ENCODE measurements around the gene PTPN4.
"Not testable (repeated sequence)": the region's sequence is repeated elsewhere in the genome, so short reads cannot be mapped to it uniquely, and the experiment has no call there.

The PTPN4 gene

GRCh38 chr2:119958670-119959268 lies 199.0 kb downstream of the PTPN4 start:
- no peak for DNase-seq

- DNase-seq: no peak
These were observed 201.1 kb downstream of the PTPN4 start for GRCh38 chr2:119960821-119961220.

GRCh38 chr2:119981896-119982295 lies 222.2 kb downstream of the PTPN4 start:
- no peak for DNase-seq

- DNase-seq: no peak
These were observed 222.8 kb downstream of the PTPN4 start for GRCh38 chr2:119982506-119982905.

DNA sequence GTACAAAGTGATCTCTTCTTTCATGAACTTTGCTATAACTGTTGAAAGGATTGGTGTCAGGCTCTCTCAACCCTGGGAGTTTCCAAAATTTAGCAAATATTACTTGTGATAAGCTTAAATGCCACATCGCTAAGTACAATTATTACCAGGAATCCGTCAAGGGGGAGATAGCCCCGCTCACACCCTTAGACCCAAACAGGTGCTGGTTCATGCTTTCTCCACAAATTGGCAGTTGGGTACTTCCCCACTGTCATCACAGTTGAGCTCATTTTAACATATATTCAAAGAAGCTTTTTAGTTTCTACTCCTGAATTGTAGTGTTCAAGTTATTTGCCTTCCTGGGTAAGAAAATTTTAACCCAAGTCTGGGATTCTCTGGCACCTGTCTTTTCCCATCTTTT lies 223.4 kb downstream of the PTPN4 start:
- no peak for DNase-seq

GRCh38 chr2:119996148-119996547 lies 236.4 kb downstream of the PTPN4 start:
- no peak for DNase-seq

DNA sequence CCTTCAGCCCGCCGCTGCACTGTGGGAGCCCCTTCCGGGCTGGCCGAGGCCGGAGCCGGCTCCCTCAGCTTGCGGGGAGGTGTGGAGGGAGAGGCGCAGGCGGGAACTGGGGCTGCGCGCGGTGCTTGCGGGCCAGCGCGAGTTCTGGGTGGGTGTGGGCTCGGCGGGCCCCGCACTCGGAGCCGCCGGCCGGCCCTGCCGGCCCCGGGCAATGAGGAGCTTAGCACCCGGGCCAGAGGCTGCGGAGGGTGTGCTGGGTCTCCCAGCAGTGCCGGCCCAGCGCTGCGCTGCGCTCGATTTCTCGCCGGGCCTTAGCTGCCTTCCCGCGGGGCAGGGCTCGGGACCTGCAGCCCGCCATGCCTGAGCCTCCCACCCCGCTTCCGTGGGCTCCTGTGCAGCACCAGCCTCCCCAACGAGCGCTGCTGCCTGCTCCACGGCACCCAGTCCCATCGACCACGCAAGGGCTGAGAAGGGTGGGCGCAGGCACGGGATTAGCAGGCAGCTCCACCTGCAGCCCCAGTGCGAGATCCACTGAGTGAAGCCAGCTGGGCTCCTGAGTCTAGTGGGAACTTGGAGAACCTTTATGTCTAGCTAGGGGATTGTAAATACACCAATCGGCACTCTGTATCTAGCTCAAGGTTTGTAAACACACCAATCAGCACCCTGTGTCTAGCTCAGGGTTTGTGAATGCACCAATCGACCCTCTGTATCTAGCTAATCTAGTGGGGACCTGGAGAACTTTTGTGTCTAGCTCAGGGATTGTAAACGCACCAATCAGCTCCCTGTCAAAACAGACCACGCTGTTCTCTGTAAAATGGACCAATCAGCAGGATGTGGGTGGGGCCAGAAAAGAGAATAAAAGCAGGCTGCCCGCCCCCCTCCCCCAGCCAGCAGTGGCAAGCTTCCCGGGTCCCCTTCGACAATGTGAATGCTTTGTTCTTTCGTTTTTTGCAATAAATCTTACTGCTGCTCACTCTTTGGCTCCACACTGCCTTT lies 237.5 kb downstream of the PTPN4 start:
- not testable (repeated sequence) for DNase-seq

DNA sequence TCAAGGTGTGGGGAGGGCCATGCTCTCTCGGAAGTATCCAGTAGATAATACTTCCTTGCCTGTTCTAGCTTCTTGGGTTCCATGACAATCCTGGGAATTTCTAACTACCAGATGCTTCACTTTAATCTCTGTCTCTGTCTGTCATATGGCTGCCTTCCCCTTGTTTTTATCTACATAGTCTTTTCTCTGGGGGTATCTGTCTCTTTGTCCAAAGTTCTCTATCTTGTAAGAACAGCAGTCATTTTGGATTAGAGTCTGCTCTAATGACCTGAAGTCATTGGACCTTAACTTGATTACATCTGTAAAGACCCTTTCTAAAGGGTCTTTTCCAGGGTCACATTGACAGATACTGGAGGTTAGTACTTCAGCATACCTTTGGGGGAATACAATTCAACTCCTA lies 241.7 kb downstream of the PTPN4 start:
- no peak for DNase-seq

- no peak for DNase-seq
These were observed 244.5 kb downstream of the PTPN4 start for GRCh38 chr2:120004254-120004653.

DNA sequence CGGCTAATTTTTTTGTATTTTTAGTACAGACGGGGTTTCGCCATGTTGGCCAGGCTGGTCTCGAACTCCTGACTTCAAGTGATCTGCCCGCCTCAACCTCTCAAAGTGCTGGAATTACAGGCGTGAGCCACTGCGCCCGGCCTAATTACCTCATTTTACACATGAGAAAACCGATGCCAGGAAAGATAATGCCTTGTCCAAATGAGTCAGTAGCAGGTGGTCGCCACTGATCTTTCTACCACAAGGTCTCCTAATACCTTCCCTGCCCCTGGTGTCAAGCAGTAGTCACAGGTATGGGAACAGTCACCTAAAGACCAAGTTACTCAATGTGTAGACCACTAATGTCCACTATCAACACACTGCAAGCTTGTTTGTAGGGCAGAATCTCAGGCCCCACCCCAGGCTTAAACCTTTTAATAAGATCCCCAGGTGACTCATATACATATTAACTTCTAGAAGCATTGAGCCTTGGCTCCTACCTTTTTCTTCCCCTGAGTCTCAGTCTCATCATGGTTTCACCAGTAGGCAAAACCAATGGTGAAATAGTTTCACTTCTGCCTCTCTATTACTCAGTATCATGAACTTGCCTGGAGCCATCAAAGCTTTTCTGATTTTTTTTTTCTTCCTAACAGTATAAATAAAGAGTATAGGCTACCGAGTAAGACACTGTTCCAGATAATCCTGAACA lies 246.3 kb downstream of the PTPN4 start:
- no peak for DNase-seq

DNA sequence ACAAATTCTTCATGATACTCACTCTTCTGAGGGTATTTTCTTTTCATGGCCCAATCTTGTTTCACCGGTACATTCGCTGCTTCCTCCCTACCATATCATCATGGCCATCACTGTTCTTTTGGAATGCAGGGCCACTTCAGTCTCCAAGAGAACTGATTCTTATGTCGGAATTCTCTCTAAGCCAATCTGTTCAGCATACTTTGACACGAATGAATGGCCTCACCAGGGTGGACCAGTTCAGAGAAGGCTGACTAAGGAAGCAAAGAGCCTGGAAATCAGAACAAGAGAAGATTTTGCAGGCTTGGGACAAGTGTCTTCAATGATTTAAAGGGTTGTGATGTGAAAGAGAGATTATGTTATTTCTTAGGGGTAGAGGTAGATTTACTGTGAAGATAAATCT lies 248.1 kb downstream of the PTPN4 start:
- no peak for DNase-seq

DNA sequence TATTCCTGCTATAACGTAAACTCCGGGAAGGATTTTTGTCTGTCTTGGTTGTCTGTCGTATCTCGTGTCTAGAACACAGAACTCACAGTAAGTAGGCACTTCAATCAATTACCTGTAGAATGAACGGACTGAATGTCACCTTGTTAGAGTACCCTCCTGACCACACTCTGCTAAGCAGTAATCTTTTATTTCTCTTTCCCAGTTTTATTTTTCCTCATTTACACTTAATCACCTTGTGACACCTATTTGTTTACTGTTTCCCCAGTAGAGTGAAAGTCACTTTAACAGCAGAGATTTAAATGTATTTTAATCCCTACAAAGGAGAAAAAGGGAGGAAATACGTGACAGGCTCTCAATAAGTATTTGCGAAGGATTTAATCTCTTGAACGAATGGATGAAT lies 252.6 kb downstream of the PTPN4 start:
- DNase-seq: no peak

DNA sequence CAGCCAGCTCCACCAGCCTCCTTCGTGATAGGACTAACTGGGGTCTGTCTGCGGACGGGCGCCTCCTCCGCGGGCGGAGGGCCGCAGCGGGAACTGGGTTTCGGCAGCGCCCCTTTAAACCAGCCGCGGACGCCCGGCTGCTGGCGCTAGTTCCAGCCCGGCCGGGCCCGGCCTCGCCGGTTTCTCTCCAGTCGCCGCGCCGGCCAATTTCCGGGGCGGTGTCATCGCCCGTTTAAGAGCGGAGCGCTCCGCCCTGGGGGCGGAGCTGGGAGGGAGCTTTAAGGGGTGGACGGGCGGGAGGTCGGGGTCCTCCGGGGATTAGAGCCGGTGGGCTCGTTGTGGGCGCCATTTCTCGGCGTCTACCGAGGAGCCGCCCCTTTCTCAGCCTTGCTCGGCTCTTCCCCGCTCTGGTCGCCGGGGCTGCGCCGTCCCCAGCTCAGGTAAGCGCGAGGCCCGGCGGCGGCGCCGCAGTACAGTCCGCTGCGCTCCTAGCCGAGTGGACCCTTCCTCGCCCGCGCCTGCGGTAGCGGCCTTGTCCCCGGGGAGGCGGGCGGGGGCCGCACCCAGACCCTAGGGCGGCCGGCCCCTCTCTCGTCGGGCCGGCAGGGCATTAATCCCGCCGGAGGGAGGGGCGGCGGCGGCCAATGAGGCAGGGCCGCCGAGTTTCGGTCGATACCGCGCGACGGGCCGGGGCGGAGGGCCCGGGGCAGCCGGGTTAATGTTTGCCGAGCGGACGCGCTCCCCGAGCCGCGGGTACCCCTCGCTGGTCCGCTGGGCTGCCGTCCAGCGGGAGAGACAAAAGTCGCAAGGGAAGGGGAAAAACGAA lies 253.3 kb downstream of the PTPN4 start, which contains the start of gene EPB41L5:
TSS of gene EPB41L5 (plus strand) at position 307 of the 826 bp plus-strand sequence. CDS start 6,008 bp downstream, outside the sequence.
- peak; percentile 69 for DNase-seq

DNA sequence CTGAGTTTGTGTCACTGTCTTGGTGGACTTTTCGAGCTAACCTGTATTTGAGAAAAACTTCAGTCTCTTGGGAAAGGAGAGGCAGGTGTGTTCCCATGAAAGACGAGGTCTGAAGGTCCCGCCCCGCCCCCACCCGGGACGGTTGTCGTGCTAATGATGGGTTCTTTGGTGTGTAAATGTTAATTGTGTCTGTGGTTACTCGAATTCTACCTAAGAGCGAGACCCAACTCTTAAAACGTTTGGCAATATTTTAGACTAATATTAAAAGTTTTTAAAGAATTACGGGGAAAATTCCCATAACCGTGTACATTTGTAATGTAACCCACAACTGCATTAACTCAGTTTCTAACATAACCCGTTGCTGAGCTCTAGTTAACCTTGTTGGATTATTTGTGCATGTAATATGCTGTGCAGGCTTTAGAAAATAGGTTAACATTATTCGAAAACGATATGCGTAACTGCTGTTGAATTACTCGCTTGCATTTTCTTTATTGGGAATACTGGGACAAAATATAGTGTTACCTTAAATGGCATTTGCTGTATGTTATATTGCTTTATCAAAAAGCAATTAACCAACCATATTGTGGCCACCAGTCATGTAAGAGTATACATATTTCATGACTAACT lies 254.0 kb downstream of the PTPN4 start:
- DNase-seq: no peak

- no peak for DNase-seq
These were observed 254.7 kb downstream of the PTPN4 start for GRCh38 chr2:120014226-120014980.

DNA sequence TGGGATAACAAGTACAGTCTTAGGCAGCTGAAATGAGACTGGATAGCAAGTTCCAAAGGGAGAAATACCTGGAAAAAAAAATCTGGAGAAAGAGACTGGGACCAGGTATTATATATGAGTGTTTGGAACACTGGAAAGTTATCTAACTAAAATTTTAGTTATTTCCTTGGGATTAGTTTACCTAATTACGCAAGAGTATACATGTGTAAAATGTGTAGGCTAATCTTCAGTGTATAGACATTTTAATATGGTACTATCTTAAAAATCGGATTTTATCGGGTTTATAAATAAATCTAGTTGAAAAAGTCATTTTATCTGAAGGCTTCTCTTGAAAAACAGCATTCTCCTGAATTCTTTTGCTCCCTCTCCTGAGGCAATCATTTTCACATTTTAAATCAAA lies 257.1 kb downstream of the PTPN4 start:
- DNase-seq: no peak

- no peak for DNase-seq
These were observed 257.5 kb downstream of the PTPN4 start for GRCh38 chr2:120017201-120017600.

DNA sequence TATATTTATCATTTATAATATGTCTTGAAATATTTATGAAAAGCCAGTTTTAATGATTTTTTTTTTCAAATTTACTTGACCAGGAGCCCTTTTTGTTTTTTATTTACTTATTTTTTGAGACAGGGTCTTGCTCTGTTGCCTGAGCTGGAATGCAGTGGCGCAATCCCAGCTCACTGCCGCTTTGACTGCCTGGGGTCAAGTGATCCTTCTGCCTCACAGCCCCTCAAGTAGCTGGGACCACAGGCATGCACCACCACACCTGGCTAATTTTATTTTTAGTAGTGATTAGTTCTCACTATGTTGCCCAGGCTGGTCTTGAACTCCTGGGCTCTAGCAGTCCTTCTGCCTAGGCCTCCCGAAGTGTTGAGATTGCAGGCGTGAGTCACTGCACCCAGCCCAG lies 258.8 kb downstream of the PTPN4 start:
- no peak for DNase-seq

GRCh38 chr2:120020554-120020953 lies 260.8 kb downstream of the PTPN4 start:
- DNase-seq: no peak

GRCh38 chr2:120022505-120022904 lies 262.8 kb downstream of the PTPN4 start:
- not testable (repeated sequence) for DNase-seq

- no peak for DNase-seq
These were observed 267.2 kb downstream of the PTPN4 start for GRCh38 chr2:120026890-120027289.

Data from effector CD8-positive, alpha-beta T cell (primary cell).